ENCODE measurements around the gene DDR1.

DNA sequence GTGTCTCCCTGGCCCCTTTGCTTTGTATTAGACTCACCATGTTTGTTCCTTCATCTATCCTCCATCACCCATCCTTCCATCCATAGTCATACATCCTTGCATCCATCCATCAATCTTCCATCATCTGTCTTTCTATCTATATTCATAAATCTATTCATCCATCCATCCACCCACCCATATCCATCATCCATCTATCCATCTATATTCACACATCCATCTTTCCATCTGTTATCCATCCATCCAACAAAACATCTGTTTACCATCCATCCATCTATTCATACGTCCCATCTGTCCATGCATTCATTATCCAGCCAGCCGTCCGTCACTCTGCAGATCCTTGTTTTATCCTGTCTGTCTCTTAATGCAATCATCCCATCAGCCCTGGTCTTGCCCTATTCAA lies 10.6 kb downstream of the DDR1 start:
- TF ChIP-seq, protein P1, sequence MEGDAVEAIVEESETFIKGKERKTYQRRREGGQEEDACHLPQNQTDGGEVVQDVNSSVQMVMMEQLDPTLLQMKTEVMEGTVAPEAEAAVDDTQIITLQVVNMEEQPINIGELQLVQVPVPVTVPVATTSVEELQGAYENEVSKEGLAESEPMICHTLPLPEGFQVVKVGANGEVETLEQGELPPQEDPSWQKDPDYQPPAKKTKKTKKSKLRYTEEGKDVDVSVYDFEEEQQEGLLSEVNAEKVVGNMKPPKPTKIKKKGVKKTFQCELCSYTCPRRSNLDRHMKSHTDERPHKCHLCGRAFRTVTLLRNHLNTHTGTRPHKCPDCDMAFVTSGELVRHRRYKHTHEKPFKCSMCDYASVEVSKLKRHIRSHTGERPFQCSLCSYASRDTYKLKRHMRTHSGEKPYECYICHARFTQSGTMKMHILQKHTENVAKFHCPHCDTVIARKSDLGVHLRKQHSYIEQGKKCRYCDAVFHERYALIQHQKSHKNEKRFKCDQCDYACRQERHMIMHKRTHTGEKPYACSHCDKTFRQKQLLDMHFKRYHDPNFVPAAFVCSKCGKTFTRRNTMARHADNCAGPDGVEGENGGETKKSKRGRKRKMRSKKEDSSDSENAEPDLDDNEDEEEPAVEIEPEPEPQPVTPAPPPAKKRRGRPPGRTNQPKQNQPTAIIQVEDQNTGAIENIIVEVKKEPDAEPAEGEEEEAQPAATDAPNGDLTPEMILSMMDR (IDR thresholded peaks at IDR 0.05), result no peak
- TF ChIP-seq POLR2AphosphoS5 (IDR thresholded peaks at IDR 0.05; ENCODE audit: low read depth, low read length) (no peak), SIN3A (IDR thresholded peaks at IDR 0.05; ENCODE audit: borderline replicate concordance, insufficient read depth, low read depth, low read length) (no peak), TCF7L2 (IDR thresholded peaks at IDR 0.05; ENCODE audit: low read depth, low read length) (no peak)
- TF ChIP-seq, protein P2, sequence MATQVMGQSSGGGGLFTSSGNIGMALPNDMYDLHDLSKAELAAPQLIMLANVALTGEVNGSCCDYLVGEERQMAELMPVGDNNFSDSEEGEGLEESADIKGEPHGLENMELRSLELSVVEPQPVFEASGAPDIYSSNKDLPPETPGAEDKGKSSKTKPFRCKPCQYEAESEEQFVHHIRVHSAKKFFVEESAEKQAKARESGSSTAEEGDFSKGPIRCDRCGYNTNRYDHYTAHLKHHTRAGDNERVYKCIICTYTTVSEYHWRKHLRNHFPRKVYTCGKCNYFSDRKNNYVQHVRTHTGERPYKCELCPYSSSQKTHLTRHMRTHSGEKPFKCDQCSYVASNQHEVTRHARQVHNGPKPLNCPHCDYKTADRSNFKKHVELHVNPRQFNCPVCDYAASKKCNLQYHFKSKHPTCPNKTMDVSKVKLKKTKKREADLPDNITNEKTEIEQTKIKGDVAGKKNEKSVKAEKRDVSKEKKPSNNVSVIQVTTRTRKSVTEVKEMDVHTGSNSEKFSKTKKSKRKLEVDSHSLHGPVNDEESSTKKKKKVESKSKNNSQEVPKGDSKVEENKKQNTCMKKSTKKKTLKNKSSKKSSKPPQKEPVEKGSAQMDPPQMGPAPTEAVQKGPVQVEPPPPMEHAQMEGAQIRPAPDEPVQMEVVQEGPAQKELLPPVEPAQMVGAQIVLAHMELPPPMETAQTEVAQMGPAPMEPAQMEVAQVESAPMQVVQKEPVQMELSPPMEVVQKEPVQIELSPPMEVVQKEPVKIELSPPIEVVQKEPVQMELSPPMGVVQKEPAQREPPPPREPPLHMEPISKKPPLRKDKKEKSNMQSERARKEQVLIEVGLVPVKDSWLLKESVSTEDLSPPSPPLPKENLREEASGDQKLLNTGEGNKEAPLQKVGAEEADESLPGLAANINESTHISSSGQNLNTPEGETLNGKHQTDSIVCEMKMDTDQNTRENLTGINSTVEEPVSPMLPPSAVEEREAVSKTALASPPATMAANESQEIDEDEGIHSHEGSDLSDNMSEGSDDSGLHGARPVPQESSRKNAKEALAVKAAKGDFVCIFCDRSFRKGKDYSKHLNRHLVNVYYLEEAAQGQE (IDR thresholded peaks at IDR 0.05; ENCODE audit: insufficient read depth in 1 of 2, low read depth in 2 of 2, low read length in 1 of 2), result no peak

Data from Panc1 (cell line).